IMR-90 (cell line): Measurements from ENCODE around the gene FCRL5.

Experiments
- BHLHE40 ChIP-seq: fragments of 150-350 bp; IDR thresholded peaks from 2 replicates; pipeline ENCODE4 v1.6.1; 2016; ENCODE audit warnings: mild to moderate bottlenecking, low read depth, low read length
- CEBPB ChIP-seq: IDR thresholded peaks from 2 replicates; pipeline ENCODE4 v1.6.1; 2012; ENCODE audit warnings: low read depth, low read length, improper control_type of control experiment
- CHD1 ChIP-seq: IDR thresholded peaks from 2 replicates; pipeline ENCODE4 v1.6.1; 2012; ENCODE audit warnings: low read depth, low read length, improper control_type of control experiment
- CTCF ChIP-seq: conservative IDR thresholded peaks from 2 replicates; pipeline ENCODE4 v1.5.1; 2012; ENCODE audit warnings: mild to moderate bottlenecking, low read depth, low read length, improper control_type of control experiment
- ELK1 ChIP-seq: fragments of 150-350 bp; IDR thresholded peaks from 2 replicates; pipeline ENCODE4 v1.6.1; 2016; ENCODE audit warnings: low read depth, mild to moderate bottlenecking, low read length, moderate library complexity, borderline replicate concordance
- FOS ChIP-seq: fragments of 150-350 bp; IDR thresholded peaks from 2 replicates; pipeline ENCODE4 v1.6.1; 2016; ENCODE audit warnings: low read depth, low read length
- NFE2L2 ChIP-seq: fragments of 150-350 bp; IDR thresholded peaks from 2 replicates; pipeline ENCODE4 v1.6.1; 2016; ENCODE audit warnings: low read depth, mild to moderate bottlenecking, low read length
- POLR2A ChIP-seq: IDR thresholded peaks from 2 replicates; pipeline ENCODE4 v1.6.1; 2012; ENCODE audit warnings: mild to moderate bottlenecking, low read depth, low read length
- RAD21 ChIP-seq: IDR thresholded peaks from 2 replicates; pipeline ENCODE4 v1.6.1; 2012; ENCODE audit warnings: low read length, improper control_type of control experiment

GRCh38 chr1:157487096-157487495, 65.2 kb downstream of the FCRL5 start:
- TF ChIP-seq ELK1 = no peak
- no peak for TF ChIP-seq CTCF
- no peak for TF ChIP-seq POLR2A
- no peak for TF ChIP-seq RAD21
- TF ChIP-seq CEBPB = no peak
- no peak for TF ChIP-seq CHD1
- no peak for TF ChIP-seq BHLHE40
- TF ChIP-seq FOS = no peak
- TF ChIP-seq NFE2L2 = no peak
